HUES6 (cell line): ENCODE results near the gene MAN1A1.

Source experiments
- H3K27ac ChIP-seq: 2 replicates; pipeline ENCODE4 v1.7.0; 2013; ENCODE audit warnings: low read depth, mild to moderate bottlenecking, low read length, inconsistent platforms
- H3K27me3 ChIP-seq: 2 replicates; pipeline ENCODE4 v1.6.1; 2013; ENCODE audit warnings: low read length; ENCODE audit not compliant: control insufficient read depth, insufficient read depth
- H3K36me3 ChIP-seq: 2 replicates; pipeline ENCODE4 v1.6.1; 2013; ENCODE audit warnings: low read length; ENCODE audit not compliant: control insufficient read depth, insufficient read depth
- H3K4me1 ChIP-seq: 2 replicates; pipeline ENCODE4 v1.6.1; 2013; ENCODE audit warnings: low read length; ENCODE audit not compliant: control insufficient read depth, insufficient read depth
- H3K4me3 ChIP-seq: 2 replicates; pipeline ENCODE4 v1.5.1; 2013; ENCODE audit warnings: low read depth, low read length
- H3K9ac ChIP-seq: one replicate; pipeline ENCODE4 v1.6.1; 2013; ENCODE audit warnings: mild to moderate bottlenecking, low read length
- H3K9me3 ChIP-seq: 2 replicates; pipeline ENCODE4 v1.6.1; 2013; ENCODE audit warnings: low read depth, low read length; ENCODE audit not compliant: control insufficient read depth, insufficient read depth

The MAN1A1 gene

GRCh38 chr6:119137194-119138072, 212.1 kb downstream of the MAN1A1 start:
- Histone ChIP-seq H3K9me3 (no peaks in the 10 kb centered on the region), H3K27ac (no peak overlapping the region), H3K4me3 (no peak overlapping the region), H3K9ac (no peak overlapping the region), H3K36me3 (no peaks in the 10 kb centered on the region), H3K4me1 (peaks cover 16% of the 10 kb centered on the region; the same call in 1 of the 2 replicates), H3K27me3 (no peaks in the 10 kb centered on the region)

GRCh38 chr6:119134752-119135151, 214.8 kb downstream of the MAN1A1 start:
- no peak overlapping the region for H3K27ac ChIP-seq

DNA sequence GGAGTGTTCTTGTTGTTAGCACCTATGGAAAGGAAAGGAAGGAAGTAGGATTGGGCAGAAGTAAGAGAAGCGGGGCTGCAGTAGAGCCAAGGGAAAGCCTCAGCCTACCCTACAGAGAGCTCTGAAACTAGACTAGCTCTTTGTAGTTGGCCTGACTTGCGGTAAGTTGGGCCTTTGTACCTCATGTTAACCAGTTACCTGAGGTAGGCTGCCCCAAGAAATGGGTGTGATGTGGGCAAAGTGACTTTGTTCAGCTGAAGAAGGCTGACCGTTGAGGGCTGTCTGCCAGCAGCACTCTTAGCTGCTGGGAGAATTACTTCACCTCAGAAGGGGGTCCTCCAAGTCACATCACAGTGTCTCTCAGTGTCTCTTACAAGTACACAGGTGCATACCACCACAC, 216.2 kb downstream of the MAN1A1 start:
- H3K4me1 ChIP-seq: peaks cover 9% of the 10 kb centered on the region
- H3K27ac ChIP-seq: no peak overlapping the region
- H3K4me3 ChIP-seq: no peak overlapping the region
- H3K36me3 ChIP-seq: no peaks in the 10 kb centered on the region
- H3K9me3 ChIP-seq: no peaks in the 10 kb centered on the region
- H3K9ac ChIP-seq: no peak overlapping the region
- H3K27me3 ChIP-seq: no peaks in the 10 kb centered on the region

More at GRCh38 chr6:119134752-119135151, 214.8 kb downstream of the MAN1A1 start:
- peaks cover 11% of the 10 kb centered on the region; the same call in 1 of the 2 replicates for H3K4me1 ChIP-seq
- no peak overlapping the region for H3K9ac ChIP-seq
- H3K4me3 ChIP-seq: no peak overlapping the region
- H3K36me3 ChIP-seq: no peaks in the 10 kb centered on the region
- H3K27me3 ChIP-seq: no peaks in the 10 kb centered on the region
- H3K9me3 ChIP-seq: no peaks in the 10 kb centered on the region

DNA sequence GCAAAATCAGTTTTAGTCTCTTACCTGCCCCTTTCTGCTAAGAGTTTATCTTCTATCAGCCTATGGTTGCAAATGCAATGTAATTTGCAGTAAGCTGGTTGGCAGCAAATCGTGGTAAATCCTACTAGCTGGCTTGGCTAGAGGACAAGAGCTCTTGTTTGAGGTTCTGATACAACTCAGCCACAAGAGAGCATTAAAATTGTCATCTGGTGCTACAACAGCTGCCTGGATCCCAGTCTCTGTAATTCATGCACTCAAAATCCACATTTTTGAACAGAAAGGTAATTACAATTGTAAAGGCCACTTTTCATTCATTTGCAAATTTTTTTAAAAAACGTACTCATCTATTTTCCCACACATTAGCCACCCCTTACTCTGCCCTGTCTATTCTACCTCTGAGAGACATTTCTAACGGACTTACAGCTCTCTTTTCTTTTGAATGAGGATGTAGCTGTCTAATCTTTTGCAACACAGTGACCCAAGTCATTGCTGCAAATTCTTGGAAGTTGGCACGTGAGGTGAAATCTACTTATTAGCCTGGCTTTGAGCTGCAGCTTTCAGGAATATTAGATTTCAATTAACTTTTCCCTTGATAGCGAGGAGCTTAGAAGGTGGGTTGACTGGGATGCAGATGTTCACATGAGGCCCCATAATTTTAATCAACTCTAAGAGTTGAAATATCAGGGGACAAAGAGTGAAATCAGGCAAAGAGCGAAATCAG, 217.1 kb downstream of the MAN1A1 start:
- Histone ChIP-seq H3K27me3 (no peaks in the 10 kb centered on the region), H3K4me1 (peaks cover 15% of the 10 kb centered on the region), H3K27ac (no peak overlapping the region), H3K9ac (no peak overlapping the region), H3K9me3 (no peaks in the 10 kb centered on the region), H3K4me3 (no peak overlapping the region), H3K36me3 (no peaks in the 10 kb centered on the region)

DNA sequence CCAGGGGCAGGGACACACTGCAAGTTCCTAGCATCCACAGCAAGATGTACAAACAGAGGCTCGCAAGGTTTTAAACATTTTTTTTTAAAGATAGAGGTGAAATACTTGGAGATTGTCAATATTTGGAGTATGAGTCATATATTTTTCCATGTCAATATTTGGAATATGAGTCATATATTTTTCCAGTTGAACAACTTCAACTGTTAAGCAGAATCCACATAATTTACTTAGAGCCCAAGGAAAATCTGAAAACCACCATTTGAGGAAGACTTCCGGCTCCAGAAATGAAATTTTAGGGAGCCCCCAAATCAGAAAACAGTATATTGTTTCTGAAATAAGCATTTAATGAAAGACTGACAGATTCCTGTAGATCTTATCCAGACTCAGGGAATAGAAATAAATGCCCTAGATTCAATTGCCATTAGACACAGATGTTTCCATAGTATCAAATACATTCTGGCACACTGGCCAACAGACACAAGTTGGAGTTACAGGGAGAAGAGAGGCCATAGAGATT, 219.5 kb downstream of the MAN1A1 start:
- Histone ChIP-seq H3K4me3 (no peak overlapping the region), H3K27ac (no peak overlapping the region), H3K36me3 (no peaks in the 10 kb centered on the region), H3K9ac (no peak overlapping the region), H3K27me3 (no peaks in the 10 kb centered on the region), H3K4me1 (peaks cover 15% of the 10 kb centered on the region), H3K9me3 (no peaks in the 10 kb centered on the region; the same call in 1 of the 2 replicates)

DNA sequence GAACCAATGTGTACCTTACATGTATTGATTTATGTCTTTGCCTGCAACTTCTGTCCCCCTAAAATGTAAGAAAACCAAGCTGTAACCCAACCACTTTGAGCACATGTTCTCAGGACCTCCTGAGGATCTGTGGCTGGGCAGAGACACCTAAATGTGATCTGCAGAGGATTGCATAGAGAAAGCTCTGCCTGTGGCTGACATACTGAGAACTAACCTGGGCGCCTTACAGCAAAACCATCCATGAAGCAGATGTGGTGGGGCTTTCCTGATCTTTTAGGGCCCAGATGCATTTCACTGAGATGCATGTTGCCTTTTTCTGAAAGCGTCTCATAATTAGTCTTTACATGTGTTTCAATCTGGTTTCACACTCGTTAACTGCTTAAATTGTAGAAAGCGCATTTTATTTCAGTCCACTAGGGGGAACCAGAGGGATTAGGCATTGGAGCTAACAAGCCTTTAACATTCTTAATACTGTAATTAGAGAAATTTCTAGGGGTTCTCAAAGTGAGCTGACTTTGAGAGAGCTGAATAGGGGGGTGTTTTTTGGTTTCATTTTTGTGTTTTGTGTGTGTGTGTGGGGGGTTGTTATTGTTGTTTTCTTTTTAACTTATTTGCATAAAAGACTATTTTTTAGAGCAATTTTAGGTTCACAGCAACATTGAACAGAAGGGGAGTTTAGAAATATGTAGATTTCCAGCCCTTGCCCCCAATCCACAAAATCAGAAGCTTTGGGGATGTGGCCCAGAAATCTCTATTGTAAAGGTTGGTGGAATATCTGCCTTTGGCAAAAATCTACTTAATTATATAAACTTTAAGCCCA, 220.2 kb downstream of the MAN1A1 start:
- Histone ChIP-seq H3K36me3 (no peaks in the 10 kb centered on the region), H3K4me3 (peak overlapping the region; percentile 32; the same call in 1 of the 2 replicates), H3K27me3 (no peaks in the 10 kb centered on the region), H3K4me1 (peaks cover 15% of the 10 kb centered on the region), H3K9ac (no peak overlapping the region), H3K27ac (no peak overlapping the region), H3K9me3 (no peaks in the 10 kb centered on the region; the same call in 1 of the 2 replicates)

DNA sequence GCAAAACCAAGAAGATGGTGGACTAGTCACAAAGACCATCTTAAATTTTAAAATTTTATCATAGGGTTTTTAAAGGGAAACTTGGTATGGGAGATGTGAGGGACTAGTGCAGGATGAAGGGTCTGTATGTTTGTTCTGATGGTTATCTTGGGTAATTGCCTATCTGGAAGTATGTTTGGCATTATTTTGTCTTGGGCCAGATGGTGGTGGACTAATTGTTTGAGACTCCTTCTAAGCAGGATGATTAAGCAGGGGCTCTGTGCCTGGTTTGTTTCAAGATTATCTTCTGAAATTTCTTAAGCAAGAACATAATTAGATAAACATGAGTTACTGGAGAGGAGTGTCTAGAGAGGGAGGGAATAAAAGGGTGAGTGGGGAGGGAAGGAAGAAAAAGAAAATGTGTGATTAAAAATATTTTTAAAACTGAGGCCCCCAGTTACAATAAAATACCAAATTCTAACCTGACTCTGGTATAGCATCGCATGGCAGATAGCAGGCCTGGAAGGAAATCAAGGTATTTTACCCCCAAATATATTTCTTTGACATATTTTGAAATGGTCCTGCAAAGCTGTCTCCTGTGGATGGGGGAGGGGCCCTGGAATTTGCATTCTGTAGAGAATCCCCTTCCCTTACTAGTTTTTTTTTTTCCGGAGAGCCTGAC, 221.2 kb downstream of the MAN1A1 start:
- no peak overlapping the region for H3K4me3 ChIP-seq

GRCh38 chr6:119127627-119128026, 221.9 kb downstream of the MAN1A1 start:
- Histone ChIP-seq H3K36me3 (no peaks in the 10 kb centered on the region), H3K27me3 (no peaks in the 10 kb centered on the region), H3K9me3 (no peaks in the 10 kb centered on the region; the same call in 1 of the 2 replicates), H3K27ac (no peak overlapping the region), H3K4me3 (no peak overlapping the region), H3K9ac (no peak overlapping the region), H3K4me1 (peaks cover 15% of the 10 kb centered on the region)

More for the DNA sequence above, 221.2 kb downstream of the MAN1A1 start:
- Histone ChIP-seq H3K36me3 (no peaks in the 10 kb centered on the region), H3K27ac (no peak overlapping the region), H3K9me3 (no peaks in the 10 kb centered on the region; the same call in 1 of the 2 replicates), H3K9ac (no peak overlapping the region), H3K27me3 (no peaks in the 10 kb centered on the region), H3K4me1 (peaks cover 15% of the 10 kb centered on the region)
